SK-N-SH treated with all-trans-retinoic acid at 6 μM for 48 hours (cell line): ENCODE measurements around the gene GGA2.
A peak's percentile ranks its signal among the peaks of the same experiment; 100 is the strongest.

Experiments
- ATAC-seq: fragments of 200-7000 bp; cut with Tn5 transposase; 3 replicates; pipeline ENCODE4 v1.9.1; 2020; ENCODE audit warnings: mild to moderate bottlenecking, moderate library complexity
- ARNTL ChIP-seq: fragments of 450-650 bp; formaldehyde crosslinking; IDR thresholded peaks from 2 replicates; pipeline ENCODE4 v1.5.0; 2020; ENCODE audit warnings: low read depth, mild to moderate bottlenecking, moderate library complexity, borderline replicate concordance
- BACH2 ChIP-seq: fragments of 250-450 bp; sonication (Bioruptor Pico); IDR thresholded peaks from 2 replicates; pipeline ENCODE4 v1.9.0; 2021; ENCODE audit warnings: mild to moderate bottlenecking, borderline replicate concordance
- CSDC2 ChIP-seq: fragments of 250-450 bp; sonication (Bioruptor Pico); IDR thresholded peaks from 2 replicates; pipeline ENCODE4 v1.5.0; 2020; ENCODE audit warnings: mild to moderate bottlenecking, moderate library complexity
- CSRNP3 ChIP-seq: fragments of 250-450 bp; sonication (Bioruptor Pico); IDR thresholded peaks from 2 replicates; pipeline ENCODE4 v1.5.1; 2021; ENCODE audit warnings: mild to moderate bottlenecking, moderate library complexity
- GLIS3 ChIP-seq: fragments of 250-450 bp; sonication (Bioruptor Pico); IDR thresholded peaks from 2 replicates; pipeline ENCODE4 v1.5.0; 2020; ENCODE audit warnings: mild to moderate bottlenecking, moderate library complexity
- ISL1 ChIP-seq: fragments of 250-450 bp; sonication (Bioruptor Pico); IDR thresholded peaks from 2 replicates; pipeline ENCODE4 v2.1.2; 2022; ENCODE audit warnings: mild to moderate bottlenecking, moderate library complexity
- OSR1 ChIP-seq: fragments of 250-450 bp; sonication (Bioruptor Pico); IDR thresholded peaks from 2 replicates; pipeline ENCODE4 v1.8.0; 2022; ENCODE audit warnings: moderate library complexity, mild to moderate bottlenecking, inconsistent platforms
- PATZ1 ChIP-seq: fragments of 250-450 bp; sonication (Bioruptor Pico); IDR thresholded peaks from 2 replicates; pipeline ENCODE4 v1.8.0; 2020; ENCODE audit warnings: mild to moderate bottlenecking, moderate library complexity, borderline replicate concordance
- POU6F1 ChIP-seq: fragments of 250-450 bp; sonication (Bioruptor Pico); IDR thresholded peaks from 2 replicates; pipeline ENCODE4 v1.8.0; 2021; ENCODE audit warnings: low read depth, mild to moderate bottlenecking, moderate library complexity, borderline replicate concordance
- PPARA ChIP-seq: fragments of 250-450 bp; sonication (Bioruptor Pico); IDR thresholded peaks from 2 replicates; pipeline ENCODE4 v1.5.0; 2020; ENCODE audit warnings: mild to moderate bottlenecking, borderline replicate concordance
- RARB ChIP-seq: fragments of 250-450 bp; sonication (Bioruptor Pico); IDR thresholded peaks from 2 replicates; pipeline ENCODE4 v1.8.0; 2021; ENCODE audit warnings: mild to moderate bottlenecking, moderate library complexity
- TCF4 ChIP-seq: fragments of 250-450 bp; sonication (Bioruptor Pico); IDR thresholded peaks from 2 replicates; pipeline ENCODE4 v1.8.0; 2021; ENCODE audit warnings: mild to moderate bottlenecking, moderate library complexity, borderline replicate concordance
- TOX ChIP-seq: fragments of 250-450 bp; sonication (Bioruptor Pico); IDR thresholded peaks from 2 replicates; pipeline ENCODE4 v1.8.0; 2021; ENCODE audit warnings: mild to moderate bottlenecking, moderate library complexity, borderline replicate concordance
- TSHZ2 ChIP-seq: fragments of 250-450 bp; sonication (Bioruptor Pico); IDR thresholded peaks from 2 replicates; pipeline ENCODE4 v1.5.0; 2020; ENCODE audit warnings: mild to moderate bottlenecking, moderate library complexity
- ZC3H10 ChIP-seq: fragments of 250-450 bp; sonication (Bioruptor Pico); IDR thresholded peaks from 2 replicates; pipeline ENCODE4 v1.5.1; 2021; ENCODE audit warnings: mild to moderate bottlenecking, moderate library complexity
- ZFP3 ChIP-seq: fragments of 250-450 bp; sonication (Bioruptor Pico); IDR thresholded peaks from 2 replicates; pipeline ENCODE4 v1.5.0; 2020; ENCODE audit warnings: mild to moderate bottlenecking, moderate library complexity
- ZFP30 ChIP-seq: fragments of 450-650 bp; formaldehyde crosslinking; IDR thresholded peaks from 2 replicates; pipeline ENCODE4 v1.5.0; 2022; ENCODE audit warnings: mild to moderate bottlenecking, moderate library complexity
- ZNF565 ChIP-seq: fragments of 450-650 bp; formaldehyde crosslinking; conservative IDR thresholded peaks from 2 replicates; pipeline ENCODE4 v1.5.0; 2020; ENCODE audit warnings: low read depth, mild to moderate bottlenecking, moderate library complexity
- ZNF70 ChIP-seq: fragments of 450-650 bp; formaldehyde crosslinking; IDR thresholded peaks from 2 replicates; pipeline ENCODE4 v1.5.0; 2020; ENCODE audit warnings: mild to moderate bottlenecking, moderate library complexity
- ZNF8 ChIP-seq: fragments of 450-650 bp; formaldehyde crosslinking; IDR thresholded peaks from 2 replicates; pipeline ENCODE4 v1.5.0; 2020; ENCODE audit warnings: mild to moderate bottlenecking, moderate library complexity

Gene GGA2

GRCh38 chr16:23508589-23509440 lies 1.5 kb downstream of the GGA2 start:
- peak; percentile 11; the same call in 2 of the 3 replicates for ATAC-seq
- peak; percentile 71 for TF ChIP-seq ZNF70 (CRISPR knock-in tag)
- TF ChIP-seq TSHZ2 (CRISPR knock-in tag), result no peak

GRCh38 chr16:23506606-23506994 lies 3.7 kb downstream of the GGA2 start:
- TF ChIP-seq RARB (no peak), CSDC2 (CRISPR knock-in tag) (no peak)
- TF ChIP-seq, all 23 proteins: peak for 0
- no peak for ATAC-seq

GRCh38 chr16:23505671-23506605 lies 4.4 kb downstream of the GGA2 start:
- TF ChIP-seq PATZ1 (CRISPR knock-in tag), result no peak
- TF ChIP-seq ARNTL (CRISPR knock-in tag), result no peak
- TF ChIP-seq ZNF70 (CRISPR knock-in tag), result no peak
- no peak for TF ChIP-seq BACH2 (CRISPR knock-in tag)
- no peak for TF ChIP-seq TCF4 (CRISPR knock-in tag)
- no peak for TF ChIP-seq PPARA (CRISPR knock-in tag)
- no peak for TF ChIP-seq ZFP3 (CRISPR knock-in tag)
- TF ChIP-seq CSRNP3, result no peak
- no peak for TF ChIP-seq TOX (CRISPR knock-in tag)
- TF ChIP-seq ZNF565 (CRISPR knock-in tag), result no peak
- no peak for TF ChIP-seq GLIS3
- TF ChIP-seq ZC3H10 (CRISPR knock-in tag), result no peak
- TF ChIP-seq POU6F1 (CRISPR knock-in tag), result no peak
- no peak for TF ChIP-seq ISL1 (CRISPR knock-in tag)
- TF ChIP-seq RARB, result no peak
- no peak for TF ChIP-seq ZFP30 (CRISPR knock-in tag)
- TF ChIP-seq OSR1 (CRISPR knock-in tag), result no peak
- TF ChIP-seq ZNF8 (CRISPR knock-in tag), result no peak
- ATAC-seq, result no peak
